Jurkat, Clone E6-1 (cell line): Measurements from ENCODE around the gene B3GNT8.
"Not testable (repeated sequence)": the region's sequence is repeated elsewhere in the genome, so short reads cannot be mapped to it uniquely, and the experiment has no call there.

ENCODE experiments used
- DNase-seq: peaks from one replicate; pipeline ENCODE4 v3.0.0-alpha.2; 2011; ENCODE audit warnings: low read depth, low spot score
- H3K4me3 ChIP-seq: 2 replicates; pipeline ENCODE4 v1.5.1; 2011; ENCODE audit warnings: mild to moderate bottlenecking, low read length, control low read depth, moderate library complexity

The B3GNT8 gene

GRCh38 chr19:41399525-41399924, 27.6 kb downstream of the B3GNT8 start:
- no peak for DNase-seq
- no peak overlapping the region for H3K4me3 ChIP-seq

GRCh38 chr19:41399091-41399490, 28.1 kb downstream of the B3GNT8 start:
- H3K4me3 ChIP-seq: peak overlapping the region; percentile 59

DNA sequence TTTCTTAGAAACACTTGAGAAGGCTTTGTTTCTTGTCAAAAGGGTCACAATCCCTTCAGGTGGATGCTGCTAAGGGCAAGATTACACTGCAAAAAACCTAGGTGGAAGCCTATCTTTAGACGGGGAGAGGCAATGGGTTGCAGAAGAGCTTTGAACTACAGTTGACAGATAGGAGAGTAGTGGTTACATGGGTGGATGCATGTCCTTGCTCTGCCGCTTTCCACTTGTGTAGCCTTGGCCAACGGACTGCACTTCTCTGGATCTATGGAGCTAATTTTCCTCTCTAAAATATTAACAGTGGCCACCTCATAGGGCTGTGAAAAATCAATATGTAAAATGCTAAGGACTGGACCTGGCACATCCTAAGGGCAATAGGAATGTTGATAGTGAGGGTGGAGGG, 28.6 kb downstream of the B3GNT8 start:
- peak overlapping the region; percentile 59 for H3K4me3 ChIP-seq
- DNase-seq: no peak

More at GRCh38 chr19:41399091-41399490, 28.1 kb downstream of the B3GNT8 start:
- no peak for DNase-seq

DNA sequence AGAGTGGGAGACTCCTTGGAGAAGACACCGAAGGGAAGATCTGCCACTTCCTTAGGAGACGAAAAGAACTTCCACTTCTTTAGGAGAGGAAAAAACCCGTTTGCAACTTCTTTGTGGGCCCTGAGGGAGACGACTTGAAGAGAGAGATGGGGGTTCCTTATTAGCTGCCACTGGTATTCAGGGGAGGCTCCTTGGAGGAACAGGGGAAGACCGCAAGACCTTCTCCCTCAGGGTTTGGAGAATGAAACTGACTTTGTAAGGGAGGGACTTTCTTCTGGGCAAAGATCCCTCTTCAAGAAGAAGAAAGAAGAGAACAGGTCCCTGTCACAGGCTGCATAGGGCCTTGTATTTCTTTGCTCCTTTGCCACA, 29.1 kb downstream of the B3GNT8 start:
- DNase-seq: no peak
- H3K4me3 ChIP-seq: peak overlapping the region; percentile 59

DNA sequence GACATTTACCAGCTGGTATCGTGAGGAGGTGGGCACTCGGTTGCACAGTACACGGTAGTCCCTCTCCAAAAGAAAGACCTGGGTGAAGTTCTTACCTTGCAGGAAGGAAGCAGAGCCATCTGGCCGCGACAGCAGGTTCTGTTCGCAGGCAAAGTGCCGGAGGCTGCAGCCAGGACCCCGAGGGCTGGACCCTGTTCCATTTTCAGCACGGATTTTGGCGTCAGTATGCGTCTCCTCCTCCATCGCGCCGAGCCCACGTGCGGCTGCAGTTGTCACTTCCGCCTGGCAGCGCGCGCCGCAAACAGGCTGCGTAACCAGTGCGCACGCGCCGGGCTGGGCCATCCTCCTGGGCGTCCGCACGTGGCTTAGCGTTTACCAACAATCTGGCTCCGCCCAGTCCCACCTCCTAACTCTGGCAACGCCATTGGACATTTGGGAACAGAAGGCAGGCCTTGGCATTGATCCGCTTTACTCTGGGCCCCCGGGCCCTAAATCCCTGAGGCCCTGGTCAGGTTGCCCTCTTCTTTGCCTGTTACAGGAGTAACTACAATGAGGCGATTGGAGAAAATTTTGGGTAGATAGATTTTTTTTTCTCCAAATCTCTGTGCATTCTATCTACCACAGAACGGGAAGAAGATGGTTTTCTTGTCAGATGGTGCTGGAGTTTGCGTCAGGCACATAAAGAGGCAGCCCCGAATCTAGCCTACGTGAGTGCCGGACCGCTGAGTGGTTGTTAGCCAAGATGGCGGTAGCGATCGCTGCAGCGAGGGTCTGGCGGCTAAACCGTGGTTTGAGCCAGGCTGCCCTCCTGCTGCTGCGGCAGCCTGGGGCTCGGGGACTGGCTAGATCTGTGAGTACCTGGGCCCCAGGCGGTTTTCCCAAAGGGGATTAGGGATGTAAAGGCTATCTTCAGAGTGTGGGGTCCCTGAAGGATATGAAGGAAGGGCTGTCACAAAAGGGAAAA, 29.8 kb downstream of the B3GNT8 start, which contains the start of the genes BCKDHA and EXOSC5:
Gene BCKDHA, plus strand, starts transcription at position 733 of the 964 bp plus-strand sequence. Its CDS starts 10 bp downstream, at position 743.
Gene EXOSC5, minus strand, starts transcription at position 274 of the 964 bp plus-strand sequence. Its CDS starts 31 bp downstream, at position 243.
- H3K4me3 ChIP-seq: peak within 1 kb of the TSS; percentile 59
- peak; percentile 100 for DNase-seq

DNA sequence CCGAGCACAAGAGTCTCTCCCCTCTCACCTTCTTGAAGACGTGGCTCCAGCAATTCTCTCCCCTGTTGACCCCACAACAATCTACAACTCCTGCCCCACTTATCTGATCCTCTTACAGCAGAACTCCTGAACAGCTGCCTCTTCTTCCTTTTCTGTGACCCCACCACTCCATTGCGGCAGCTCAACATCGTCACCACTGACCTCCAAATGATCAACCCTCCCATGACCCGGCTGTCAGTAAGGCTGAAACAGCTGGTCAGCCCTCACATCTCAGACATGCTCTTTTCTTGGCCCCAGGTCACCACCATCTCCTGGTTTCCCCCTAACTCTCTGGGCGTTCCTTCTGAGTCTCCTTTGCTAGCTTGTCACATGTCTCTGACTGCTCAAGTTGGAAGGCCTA, 31.8 kb downstream of the B3GNT8 start:
- no peak overlapping the region for H3K4me3 ChIP-seq
- DNase-seq: no peak

DNA sequence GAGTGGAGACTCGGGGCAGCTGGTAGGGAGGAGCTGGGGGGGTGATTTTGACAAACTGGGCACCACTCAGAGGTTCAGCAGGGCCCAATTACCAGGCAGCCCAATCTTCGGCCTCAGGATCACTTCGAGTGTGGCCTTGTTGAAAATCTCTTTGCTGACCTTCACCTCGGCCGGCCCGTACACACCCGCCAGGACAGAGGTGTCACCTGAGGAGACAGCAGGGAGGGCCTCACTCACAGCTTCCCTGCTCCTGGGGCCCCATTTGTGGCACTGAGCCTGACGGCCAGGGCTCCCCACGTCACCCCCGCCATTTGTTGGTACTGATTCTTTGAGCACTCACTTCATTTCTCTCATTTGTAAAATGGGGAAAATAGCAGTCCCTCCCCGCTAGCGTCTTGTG, 34.4 kb downstream of the B3GNT8 start:
- DNase-seq: no peak
- no peak overlapping the region for H3K4me3 ChIP-seq

DNA sequence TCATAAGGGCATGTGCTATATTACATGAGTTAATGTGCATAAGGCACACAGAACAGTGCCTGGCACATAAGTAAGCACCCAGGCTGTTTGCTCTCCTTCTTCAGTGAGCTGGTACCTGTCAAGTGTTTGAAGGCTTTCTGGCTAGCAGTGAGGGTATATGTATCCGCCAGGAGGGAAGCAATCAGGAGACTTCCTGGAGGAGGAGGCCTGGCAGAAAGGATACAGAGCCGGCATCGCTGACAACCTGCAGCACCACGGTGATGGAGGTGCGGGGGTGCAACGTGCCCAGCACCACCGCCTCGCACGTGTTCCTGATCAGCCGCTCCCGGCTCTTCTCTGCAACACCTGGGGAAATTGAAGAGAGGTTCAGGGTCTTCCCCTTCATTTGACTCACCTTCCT, 35.6 kb downstream of the B3GNT8 start:
- no peak overlapping the region for H3K4me3 ChIP-seq

DNA sequence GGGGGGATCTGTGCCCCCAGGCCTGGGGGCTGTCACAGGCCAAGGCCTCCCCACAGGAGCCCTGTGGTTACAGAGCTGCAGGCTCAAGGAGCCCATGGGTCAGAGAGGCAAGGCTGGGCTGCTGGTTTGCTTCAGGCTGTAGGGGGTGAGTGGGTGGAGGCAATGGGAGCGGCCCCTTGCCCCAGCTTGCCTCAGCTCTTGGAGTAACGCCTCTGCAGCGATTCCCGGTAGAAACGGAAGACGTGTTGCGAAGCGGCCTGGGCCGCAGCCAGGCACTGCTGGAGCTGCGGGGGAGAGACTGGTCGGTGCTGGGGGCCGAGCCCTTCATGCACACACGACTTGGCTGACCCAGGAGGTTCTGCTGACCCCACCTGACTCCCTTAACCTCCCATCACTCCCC, 40.7 kb downstream of the B3GNT8 start:
- DNase-seq: no peak

More for the DNA sequence above, 35.6 kb downstream of the B3GNT8 start:
- no peak for DNase-seq

GRCh38 chr19:41384351-41384750, 42.8 kb downstream of the B3GNT8 start:
- no peak for DNase-seq
- H3K4me3 ChIP-seq: no peak overlapping the region

More for the DNA sequence above, 40.7 kb downstream of the B3GNT8 start:
- H3K4me3 ChIP-seq: no peak overlapping the region

DNA sequence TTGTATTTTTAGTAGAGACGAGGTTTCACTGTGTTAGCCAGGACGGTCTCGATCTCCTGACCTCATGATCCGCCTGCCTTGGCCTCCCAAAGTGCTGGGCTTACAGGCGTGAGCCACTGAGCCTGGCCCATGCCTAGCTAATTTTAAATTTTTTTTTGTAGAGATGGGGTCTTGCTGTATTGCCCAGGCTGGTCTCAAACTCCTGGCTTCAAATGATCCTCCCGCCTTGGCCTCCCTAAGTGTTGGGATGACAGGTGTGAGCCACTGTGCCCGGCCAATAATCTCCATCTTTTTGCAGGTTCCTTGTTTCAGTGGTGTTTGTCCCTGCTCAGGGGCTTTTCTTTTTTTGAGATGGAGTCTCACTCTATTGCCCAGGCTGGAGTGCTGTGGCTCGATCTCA, 45.6 kb downstream of the B3GNT8 start:
- DNase-seq, H3K4me3 ChIP-seq: not testable (repeated sequence)

DNA sequence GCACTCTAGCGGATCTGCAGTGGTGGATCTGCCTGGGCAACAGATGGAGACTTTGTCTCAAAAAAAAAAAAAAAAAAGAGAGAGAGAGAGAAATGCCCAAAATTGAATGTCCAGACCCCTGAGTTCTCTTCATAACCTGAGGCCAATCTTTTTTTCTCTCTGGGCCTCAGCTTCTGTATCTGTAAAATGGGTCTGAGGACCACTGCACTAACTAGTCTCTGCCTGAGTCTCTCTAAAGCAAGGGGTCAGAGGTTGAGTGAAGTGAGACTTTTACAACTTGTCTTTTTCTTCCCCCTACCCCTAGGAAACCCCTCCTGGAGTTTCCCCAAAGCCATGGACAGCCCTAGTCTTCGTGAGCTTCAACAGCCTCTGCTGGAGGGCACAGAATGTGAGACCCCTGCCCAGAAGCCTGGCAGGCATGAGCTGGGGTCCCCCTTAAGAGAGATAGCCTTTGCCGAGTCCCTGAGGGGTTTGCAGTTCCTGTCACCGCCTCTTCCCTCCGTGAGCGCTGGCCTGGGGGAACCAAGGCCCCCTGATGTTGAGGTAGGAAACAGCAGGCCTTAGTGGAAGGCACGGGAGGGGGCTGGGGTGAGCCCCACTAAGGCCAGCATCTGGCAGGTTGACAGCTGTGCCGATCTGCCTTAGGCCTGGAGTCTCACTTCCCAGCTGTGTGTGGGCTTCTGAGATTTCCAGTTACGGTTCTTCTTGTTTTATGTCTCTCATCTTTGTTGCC, 49.0 kb downstream of the B3GNT8 start:
- no peak overlapping the region for H3K4me3 ChIP-seq
- DNase-seq: peak; percentile 42

GRCh38 chr19:41376998-41377365, 50.2 kb downstream of the B3GNT8 start:
- H3K4me3 ChIP-seq: no peak overlapping the region
- no peak for DNase-seq

DNA sequence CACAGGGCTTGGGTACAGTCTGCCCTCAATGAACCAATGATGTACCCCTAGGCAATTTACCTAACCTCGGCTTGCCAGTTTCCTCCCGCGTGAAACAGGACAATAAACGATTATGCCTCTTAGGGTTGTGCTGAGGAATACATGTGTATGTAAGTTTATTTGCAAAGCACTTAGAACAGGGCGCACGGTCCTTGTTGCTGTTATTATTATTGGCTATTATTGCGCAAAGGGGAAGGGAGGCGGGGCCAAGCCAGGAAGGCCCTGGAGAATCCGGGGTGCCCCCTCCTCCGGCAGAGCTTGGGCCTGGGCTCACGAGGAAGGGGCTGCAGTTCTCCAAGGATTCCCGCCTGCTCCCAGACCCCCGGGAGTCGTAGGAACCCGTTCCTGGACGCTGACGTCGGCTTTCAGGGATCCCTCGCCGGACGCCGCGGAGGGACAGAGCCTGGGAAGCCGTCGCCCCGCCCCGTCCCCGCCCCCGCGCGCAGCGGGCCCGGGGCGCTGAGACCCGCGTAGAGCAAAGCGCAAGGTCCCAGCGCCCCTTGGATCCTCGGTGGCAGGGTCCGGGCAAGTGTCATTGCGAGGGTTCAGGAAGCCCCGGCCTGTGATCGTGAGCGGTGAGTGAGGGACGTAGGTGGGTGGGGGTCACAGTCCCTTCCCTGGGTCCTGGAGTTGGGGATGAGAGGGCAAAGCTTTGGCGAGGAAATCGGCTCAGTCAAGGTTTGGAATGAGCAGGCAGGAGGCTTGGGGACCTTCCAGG, 50.8 kb downstream of the B3GNT8 start, which contains the start of gene TMEM91:
Gene TMEM91, plus strand, starts transcription at position 293 of the 757 bp plus-strand sequence. CDS start 1,777 bp downstream, outside the sequence.
- H3K4me3 ChIP-seq: no peak within 1 kb of the TSS
- DNase-seq: no peak
